Aorta (tissue), 5 donors: Measurements from ENCODE around the gene AFAP1L1. TPM values are rescaled to one million over a fixed set of nuclear protein-coding genes. Genes with fewer than 3 reads are reported as not detected.

Source experiments
- ATAC-seq: fragments of 200-7000 bp; cut with Tn5 transposase; one replicate; pipeline ENCODE4 v1.9.1; 2022; ENCODE audit warnings: moderate library complexity; ENCODE audit not compliant: low FRiP score
- DNase-seq, 2 donors: peaks; one replicate each; pipeline ENCODE4 v3.0.0-alpha.2; 2020
- H3K27ac ChIP-seq, 2 donors: one replicate each; pipeline ENCODE4 v1.5.1; 2013; ENCODE audit warnings: low read length in 2 of 2, mild to moderate bottlenecking in 2 of 2, moderate library complexity in 2 of 2, control low read depth in 1 of 2, inconsistent platforms in 1 of 2, low read depth in 1 of 2
- H3K27me3 ChIP-seq, 2 donors: one replicate each; pipeline ENCODE4 v1.6.1; 2013; ENCODE audit warnings: control low read depth in 1 of 2, low read length in 1 of 2, mild to moderate bottlenecking in 1 of 2, moderate library complexity in 1 of 2; ENCODE audit not compliant: insufficient read depth in 2 of 2, control insufficient read depth in 1 of 2
- H3K36me3 ChIP-seq, 2 donors: one replicate each; pipeline ENCODE4 v1.6.1; 2013; ENCODE audit warnings: control low read depth in 1 of 2, low read length in 1 of 2, mild to moderate bottlenecking in 1 of 2; ENCODE audit not compliant: insufficient read depth in 2 of 2, control insufficient read depth in 1 of 2
- H3K4me1 ChIP-seq, 2 donors: one replicate each; pipeline ENCODE4 v1.6.1; 2013; ENCODE audit warnings: low read length in 2 of 2, control low read depth in 1 of 2, mild to moderate bottlenecking in 1 of 2, moderate library complexity in 1 of 2; ENCODE audit not compliant: insufficient read depth in 2 of 2, control insufficient read depth in 1 of 2
- H3K4me3 ChIP-seq, 2 donors: one replicate each; pipeline ENCODE4 v1.5.1; 2013; ENCODE audit warnings: low read length in 2 of 2, control low read depth in 1 of 2, mild to moderate bottlenecking in 1 of 2
- H3K9me3 ChIP-seq: one replicate; pipeline ENCODE4 v1.6.1; 2013; ENCODE audit warnings: mild to moderate bottlenecking, low read length; ENCODE audit not compliant: control insufficient read depth
- WGBS, 2 donors: extraction: QIAGEN DNeasy Blood & Tissue Kit; methylation state at CpG; one replicate each; pipeline ENCODE4 v1.1.7; 2013; 5-methylcytosine and 5-hydroxymethylcytosine counted together
- intact Hi-C, 2 donors: fragments of 100-400 bp; cut with DNase I; formaldehyde crosslinking; loops; one replicate each; pipeline versions ENCODE4 v1.14.2 to v1.15.0; 2022
- polyA plus RNA-seq, 2 donors: library from polyadenylated mRNA; stranded (reverse); fragments of 200-250 nt; gene quantifications; one replicate each; pipeline ENCODE4 v1.2.3, GENCODE V29; 2013
- total RNA-seq, 2 donors: library from RNA; stranded (reverse); fragmentation: NEBNext Ultra II Directional; extraction: Animal tissue kit (Norgen Biotek cat#: 25700); gene quantifications; one replicate each; pipeline ENCODE4 v1.2.1, GENCODE V29; 2021
- donor health status: healthy with polysubstance abuse.
- donor health status: Bipolar disorder and iron deficiency.
- donor health status: DM: no; HTN: no; CAD: no.
- donor health status: DM: no; HTN: no; CAD: no.
- donor health status: DM: yes; HTN: yes; CAD: no.

The AFAP1L1 gene
- total and polyA plus RNA-seq, 4 donors, result 1.3 to 27.9 (median 7.7) TPM

DNA sequence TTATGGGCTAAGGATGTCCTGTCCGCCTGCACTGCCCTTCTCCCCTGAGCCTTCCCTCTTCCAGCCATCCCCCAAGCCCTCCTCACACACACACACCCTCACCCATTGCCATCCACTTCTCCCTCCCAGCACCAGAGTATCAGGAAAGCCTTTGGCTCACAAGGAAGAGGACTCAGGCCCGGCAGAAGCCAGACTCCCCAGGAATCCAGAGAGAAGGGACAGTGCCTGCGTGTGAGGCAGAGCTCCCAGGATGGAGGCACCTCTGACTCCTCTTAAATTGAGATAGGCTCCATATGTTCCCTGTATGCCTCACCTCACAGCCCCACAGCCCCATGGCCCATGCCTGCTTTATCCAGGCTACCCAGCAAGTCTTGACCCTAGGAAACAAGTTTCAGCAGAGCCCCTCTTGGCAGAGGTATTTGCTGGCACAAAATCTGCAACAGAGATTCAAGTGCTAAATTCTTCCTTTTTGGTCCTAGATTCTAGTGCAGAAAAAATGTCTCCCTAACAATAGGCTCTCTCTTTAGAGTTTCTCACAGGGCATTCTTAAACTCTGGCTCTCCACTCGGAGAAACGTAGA, 106.7 kb downstream of the AFAP1L1 start:
- Histone ChIP-seq H3K4me3 (no peak overlapping the region), H3K27me3 (no peaks in the 10 kb centered on the region), H3K9me3 (no peaks in the 10 kb centered on the region), H3K27ac (peak overlapping the region; percentile 30 to 96), H3K36me3 (no peaks in the 10 kb centered on the region), H3K4me1 (no peaks in the 10 kb centered on the region)
- intact Hi-C loops, result no loop called here
- 20 to 25% methylated on average over 5 of the region's 5 CpGs for WGBS, 2 donors
- DNase-seq, result peak in 1 of 2 donors; percentile 39
- no peak for ATAC-seq

DNA sequence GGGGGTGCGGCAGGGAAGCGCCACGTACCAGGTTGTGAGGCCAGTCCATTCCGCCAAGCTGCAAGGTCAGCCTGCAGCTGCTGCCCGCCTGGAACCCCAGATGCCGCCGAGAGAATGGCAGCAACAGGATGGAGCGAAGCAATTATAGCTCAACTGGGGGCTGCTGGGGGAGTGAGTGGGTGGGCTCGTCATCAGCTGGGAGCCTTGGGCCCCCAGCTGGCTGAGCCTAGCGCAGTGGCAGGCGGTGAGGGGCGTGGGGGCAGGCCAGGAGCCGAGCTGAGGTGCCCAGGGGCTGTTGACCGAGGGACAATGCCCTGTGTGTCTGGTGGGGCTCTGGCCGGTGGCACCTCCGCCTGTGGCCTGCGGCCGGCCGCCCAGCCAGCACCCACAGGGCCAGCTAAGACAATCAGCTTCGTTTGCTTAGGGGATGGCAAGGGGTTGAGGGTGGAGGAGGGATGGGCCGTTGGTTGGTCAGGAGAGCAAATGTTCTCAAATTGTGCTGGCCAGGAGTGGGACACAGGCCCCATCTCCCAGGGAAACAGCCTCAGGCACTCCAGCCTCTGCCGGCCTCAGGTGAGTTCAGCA, 107.6 kb downstream of the AFAP1L1 start, which contains the start of gene IL17B:
Gene IL17B, minus strand, starts transcription at position 116 of the 585 bp plus-strand sequence. Its CDS starts 67 bp downstream, at position 49.
- intact Hi-C loops, result no loop called here
- DNase-seq (peak in 1 of 2 donors; percentile 70), ATAC-seq (no peak)
- no peaks in the 10 kb centered on the region for H3K36me3 ChIP-seq
- no peak within 1 kb of the TSS for H3K4me3 ChIP-seq
- no peaks in the 10 kb centered on the region for H3K9me3 ChIP-seq
- no peaks in the 10 kb centered on the region for H3K27me3 ChIP-seq
- H3K4me1 ChIP-seq, result no peaks in the 10 kb centered on the region
- 26% methylated on average over 21 to 22 of the region's 22 CpGs for WGBS, 2 donors
- H3K27ac ChIP-seq, result peak within 1 kb of the TSS; percentile 86 to 96

DNA sequence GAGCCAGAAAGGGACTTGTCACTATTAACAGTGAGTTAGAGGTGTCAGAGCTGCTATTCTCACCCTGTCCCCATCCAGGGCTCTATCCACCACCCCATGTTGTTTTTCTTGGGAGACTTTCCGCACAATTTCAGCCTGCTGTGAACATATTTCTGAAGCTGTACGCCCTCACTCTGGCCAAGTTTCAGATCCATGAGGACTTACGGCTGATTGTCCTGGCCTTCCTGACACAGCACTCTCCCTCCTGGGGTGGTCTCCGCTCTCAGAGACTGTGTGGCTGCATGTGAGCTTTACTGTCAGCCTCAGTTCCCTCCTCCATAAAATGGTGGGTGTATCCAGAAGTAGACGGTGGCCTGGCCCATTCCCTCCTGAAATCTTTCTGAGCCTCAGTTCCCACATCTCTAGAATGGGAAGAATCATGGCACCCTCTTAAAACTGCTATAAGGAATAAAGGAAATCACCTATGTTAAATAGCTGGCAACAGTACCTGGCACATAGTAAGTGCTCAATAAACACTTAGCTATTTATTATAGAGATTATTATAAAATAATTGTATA, 108.2 kb downstream of the AFAP1L1 start:
- H3K27ac ChIP-seq, result peak overlapping the region; percentile 86 to 96

DNA sequence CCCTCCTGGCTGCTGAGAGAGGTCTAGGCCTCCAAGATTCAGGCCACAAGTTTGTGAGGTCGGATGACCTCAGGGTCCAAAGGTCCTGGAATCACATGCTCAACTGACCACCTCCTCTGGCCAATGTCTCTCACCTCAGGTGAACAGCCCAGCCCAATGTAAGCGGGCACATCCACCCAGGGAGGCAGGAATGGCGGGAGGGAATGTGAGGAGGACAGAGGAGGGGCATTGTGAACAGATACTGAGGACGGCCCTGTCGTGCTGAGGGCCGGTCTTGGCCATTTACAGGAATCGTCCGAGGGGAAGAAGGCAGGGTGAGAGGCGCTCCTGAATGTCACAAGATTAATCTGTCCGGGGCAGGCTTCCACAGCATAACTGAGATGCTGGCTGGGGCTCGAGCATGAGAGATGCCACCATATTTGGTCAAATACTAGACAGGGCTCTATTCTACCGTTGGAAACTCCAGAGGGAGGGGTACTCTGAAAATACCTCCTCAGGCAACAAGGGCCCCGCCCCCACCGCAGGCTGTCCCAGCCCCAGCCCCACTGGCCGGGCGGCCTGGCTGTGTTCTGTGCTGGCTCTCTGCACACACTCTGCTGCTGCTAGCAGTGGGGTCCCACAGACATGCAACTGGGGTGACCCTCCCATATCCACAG, 108.9 kb downstream of the AFAP1L1 start:
- ATAC-seq (peak; percentile 78), DNase-seq (peak; percentile 88 to 94)
- Histone ChIP-seq H3K27me3 (no peaks in the 10 kb centered on the region), H3K27ac (peak overlapping the region; percentile 99 to 100), H3K9me3 (no peaks in the 10 kb centered on the region), H3K36me3 (no peaks in the 10 kb centered on the region), H3K4me3 (no peak overlapping the region), H3K4me1 (peaks cover 0 to 1% of the 10 kb centered on the region in 2 donors)
- WGBS, 2 donors, result 9 to 13% methylated on average over 16 of the region's 16 CpGs
- intact Hi-C loops, result no loop called here

More for the DNA sequence above, 108.2 kb downstream of the AFAP1L1 start:
- no peaks in the 10 kb centered on the region for H3K9me3 ChIP-seq
- no peaks in the 10 kb centered on the region for H3K4me1 ChIP-seq
- no peaks in the 10 kb centered on the region for H3K36me3 ChIP-seq
- no peaks in the 10 kb centered on the region for H3K27me3 ChIP-seq
- ATAC-seq (peak; percentile 19), DNase-seq (peak in 1 of 2 donors; percentile 71)
- no peak overlapping the region for H3K4me3 ChIP-seq
- 9% methylated on average over 5 of the region's 5 CpGs for WGBS, 2 donors
- intact Hi-C loops, result no loop called here

DNA sequence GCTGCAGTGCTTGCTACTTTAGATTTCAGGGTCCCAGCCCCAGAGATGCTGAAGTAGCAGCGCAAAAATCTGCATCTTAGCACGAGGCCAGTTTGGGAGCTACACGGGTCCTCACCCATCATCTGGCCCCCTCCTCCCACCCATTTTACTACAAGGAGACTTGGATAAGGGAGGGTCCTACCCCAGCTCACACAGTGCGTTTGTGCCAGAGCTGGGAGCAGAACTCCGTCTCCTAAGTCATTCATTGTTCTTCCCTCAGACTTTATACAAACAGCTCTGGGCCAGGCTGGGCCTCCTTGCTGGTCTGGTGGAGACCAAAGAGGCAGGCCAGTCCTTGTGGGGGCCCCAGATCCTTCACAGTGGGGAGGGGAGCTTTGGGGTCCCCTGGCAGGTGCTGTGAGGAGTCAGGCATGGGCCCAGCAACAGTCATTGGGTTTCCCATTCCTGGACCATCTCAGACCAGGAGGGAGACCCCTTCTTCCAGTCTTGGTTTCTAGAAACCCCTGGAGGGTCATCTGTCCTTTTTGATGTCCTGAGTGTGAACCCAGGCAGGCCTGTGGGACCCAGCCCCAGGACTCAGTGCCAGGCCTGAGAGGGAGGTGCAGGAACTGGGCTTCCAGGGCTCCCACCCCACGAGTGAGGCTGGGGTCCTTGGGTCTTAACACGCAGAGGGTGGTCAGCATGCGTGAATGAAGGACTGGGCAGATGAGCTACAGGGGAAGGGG, 109.8 kb downstream of the AFAP1L1 start:
- H3K4me1 ChIP-seq, result peaks cover 0 to 1% of the 10 kb centered on the region in 2 donors
- no peak for ATAC-seq

DNA sequence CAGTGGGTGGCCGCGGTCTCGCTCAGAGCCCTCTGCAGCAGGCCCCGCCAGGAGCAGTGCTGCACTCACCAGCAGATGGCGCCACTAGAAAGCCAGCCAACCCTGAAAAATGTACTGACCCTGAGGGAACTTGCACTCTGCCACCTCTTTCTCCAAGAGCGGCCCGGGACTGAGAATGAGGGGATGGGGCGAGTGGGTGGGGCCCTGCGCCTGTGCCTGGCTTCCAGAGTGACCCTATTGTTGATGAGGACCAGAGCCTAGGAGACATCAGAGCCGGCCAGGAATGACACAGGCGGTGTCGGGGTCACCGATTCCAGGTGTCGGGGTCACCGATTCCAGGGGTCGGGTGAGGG, 110.3 kb downstream of the AFAP1L1 start:
- Histone ChIP-seq H3K27me3 (no peaks in the 10 kb centered on the region), H3K36me3 (no peaks in the 10 kb centered on the region), H3K9me3 (no peaks in the 10 kb centered on the region), H3K27ac (peak overlapping the region; percentile 99 to 100), H3K4me3 (no peak overlapping the region), H3K4me1 (peaks cover 0 to 1% of the 10 kb centered on the region in 2 donors)
- intact Hi-C loops, result loop anchor here (2.0 kb wide), 2 partner anchors 25 to 49 kb away; no protein-coding TSS in a partner anchor
- peak; percentile 90 to 95 for DNase-seq
- WGBS, 2 donors, result 23 to 29% methylated on average over 16 of the region's 16 CpGs
- peak; percentile 84 for ATAC-seq

More for the DNA sequence above, 109.8 kb downstream of the AFAP1L1 start:
- no peak overlapping the region for H3K4me3 ChIP-seq
- intact Hi-C loops, result no loop called here
- peak overlapping the region; percentile 99 to 100 for H3K27ac ChIP-seq
- H3K9me3 ChIP-seq, result no peaks in the 10 kb centered on the region
- DNase-seq, result peak in 1 of 2 donors; percentile 71
- H3K36me3 ChIP-seq, result no peaks in the 10 kb centered on the region
- H3K27me3 ChIP-seq, result no peaks in the 10 kb centered on the region
- 9 to 10% methylated on average over 8 of the region's 8 CpGs for WGBS, 2 donors

DNA sequence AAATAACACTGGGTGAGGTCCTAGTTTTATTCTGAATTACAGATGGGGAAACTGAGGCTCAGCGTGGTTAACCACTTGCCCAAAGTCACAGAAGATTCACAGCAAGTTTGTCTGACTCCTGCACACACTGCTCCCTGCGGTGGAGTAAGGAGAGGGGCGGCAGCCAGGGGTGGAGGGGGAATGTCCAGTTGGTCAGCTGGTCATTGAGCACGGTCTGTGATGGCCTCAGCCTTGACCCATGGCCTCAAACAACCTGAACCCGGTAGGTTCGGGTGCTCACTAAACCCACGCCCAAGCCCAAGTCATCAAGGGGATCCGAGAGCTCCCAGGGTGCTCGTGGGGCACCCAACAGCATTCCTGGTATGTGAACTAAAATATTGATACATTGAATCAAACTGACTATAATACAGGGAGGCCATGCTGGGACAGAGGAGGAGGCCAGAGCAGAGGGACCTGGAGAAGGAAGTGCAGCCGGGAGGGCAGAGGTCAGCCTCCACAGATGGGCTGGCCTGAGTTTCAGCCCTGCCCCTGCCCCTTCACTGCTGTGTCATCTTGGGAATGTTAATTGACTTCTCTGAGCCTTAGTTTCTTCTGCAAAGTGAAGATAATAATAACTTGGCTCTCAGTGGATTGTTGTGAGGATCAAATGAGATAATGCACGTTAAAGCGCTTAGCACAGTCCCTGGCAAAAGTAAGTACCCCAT, 111.0 kb downstream of the AFAP1L1 start:
- intact Hi-C loops, result loop anchor here (1.0 to 2.0 kb wide), 3 partner anchors 24 to 48 kb away; no protein-coding TSS in a partner anchor
- no peaks in the 10 kb centered on the region for H3K36me3 ChIP-seq
- peaks cover 0 to 1% of the 10 kb centered on the region in 2 donors for H3K4me1 ChIP-seq
- DNase-seq, result peak in 1 of 2 donors; percentile 78
- ATAC-seq, result no peak
- peak overlapping the region; percentile 90 to 100 for H3K27ac ChIP-seq
- no peaks in the 10 kb centered on the region for H3K27me3 ChIP-seq
- no peak overlapping the region for H3K4me3 ChIP-seq
- 24 to 25% methylated on average over 12 of the region's 12 CpGs for WGBS, 2 donors
- H3K9me3 ChIP-seq, result no peaks in the 10 kb centered on the region

DNA sequence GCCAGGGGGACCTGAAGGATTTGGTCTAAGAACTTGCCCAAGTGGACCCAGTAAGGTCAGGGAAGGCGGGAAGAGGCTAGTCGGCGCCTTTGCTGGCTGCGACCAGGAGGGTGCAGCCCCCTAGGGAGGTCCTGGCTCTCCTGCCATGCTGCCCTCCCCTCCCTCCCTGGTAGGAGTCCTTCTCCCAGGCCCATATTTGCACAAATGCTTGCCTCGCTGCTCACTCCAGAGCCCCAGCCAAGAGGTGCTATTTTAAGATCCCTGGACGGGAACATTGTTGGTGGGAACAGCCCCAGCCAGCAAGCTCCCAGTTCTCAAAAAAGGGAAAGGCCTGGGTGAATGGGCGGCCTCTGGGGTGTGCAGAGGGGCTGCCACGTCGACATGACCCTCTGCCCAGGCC, 111.7 kb downstream of the AFAP1L1 start:
- WGBS, 2 donors, result 4 to 9% methylated on average over 9 of the region's 9 CpGs
- ATAC-seq, result peak; percentile 74
- peak overlapping the region; percentile 93 to 100 for H3K27ac ChIP-seq

More for the DNA sequence above, 111.7 kb downstream of the AFAP1L1 start:
- H3K27me3 ChIP-seq, result no peaks in the 10 kb centered on the region
- H3K4me1 ChIP-seq, result peaks cover 0 to 1% of the 10 kb centered on the region in 2 donors
- no peaks in the 10 kb centered on the region for H3K9me3 ChIP-seq
- peak; percentile 87 to 90 for DNase-seq
- no peak overlapping the region for H3K4me3 ChIP-seq
- intact Hi-C loops, result loop anchor here (1.0 to 2.0 kb wide), 3 partner anchors 23 to 47 kb away; no protein-coding TSS in a partner anchor
- no peaks in the 10 kb centered on the region for H3K36me3 ChIP-seq
